Thymus (tissue), 2 donors: ENCODE data around the gene BRME1. TPM values are rescaled to one million over a fixed set of nuclear protein-coding genes. Genes with fewer than 3 reads are reported as not detected.

Experiments used
- polyA plus RNA-seq: library from polyadenylated mRNA; stranded (reverse); fragments of 200-250 nt; gene quantifications from one replicate; pipeline ENCODE4 v1.2.3, GENCODE V29; 2013
- total RNA-seq: library from RNA; stranded (reverse); fragments of 120-200 nt; gene quantifications from one replicate; pipeline ENCODE4 v1.2.4, GENCODE V29; 2013
- donor health status: healthy.

BRME1 gene
- total and polyA plus RNA-seq, 2 donors, result 1.5 to 2.0 TPM

Other genes with a start within 250 kb of the BRME1 start
- gene MRI1, start 141.6 kb downstream of the BRME1 start, total RNA-seq, result 30.2 TPM
- gene MRI1, start 141.6 kb downstream of the BRME1 start, polyA plus RNA-seq, result 36.3 TPM
- 185 TPM for gene C19orf53, start 131.7 kb downstream of the BRME1 start, total RNA-seq
- 163 TPM for gene C19orf53, start 131.7 kb downstream of the BRME1 start, polyA plus RNA-seq
- gene ZSWIM4, start 110.7 kb downstream of the BRME1 start, total RNA-seq, result 1.7 TPM
- 3.3 TPM for gene ZSWIM4, start 110.7 kb downstream of the BRME1 start, polyA plus RNA-seq
- gene NANOS3, start 29.0 kb downstream of the BRME1 start, total RNA-seq, result 1.4 TPM
- gene NANOS3, start 29.0 kb downstream of the BRME1 start, polyA plus RNA-seq, result 2.6 TPM
- gene CC2D1A, start 84 bp upstream of the BRME1 start, total RNA-seq, result 5.8 TPM
- gene CC2D1A, start 84 bp upstream of the BRME1 start, polyA plus RNA-seq, result 26.7 TPM
- 0.09 TPM for gene PODNL1, start 32.3 kb upstream of the BRME1 start, total RNA-seq
- gene PODNL1, start 32.3 kb upstream of the BRME1 start, polyA plus RNA-seq, result 0.94 TPM
- 24.0 TPM for gene DCAF15, start 46.4 kb upstream of the BRME1 start, total RNA-seq
- 95.4 TPM for gene DCAF15, start 46.4 kb upstream of the BRME1 start, polyA plus RNA-seq
- gene RFX1, start 100.2 kb upstream of the BRME1 start, total RNA-seq, result 1.2 TPM
- gene RFX1, start 100.2 kb upstream of the BRME1 start, polyA plus RNA-seq, result 5.7 TPM
- not detected for gene RLN3, start 122.0 kb upstream of the BRME1 start, total RNA-seq
- 0.18 TPM for gene RLN3, start 122.0 kb upstream of the BRME1 start, polyA plus RNA-seq
- 37.6 TPM for gene IL27RA, start 125.6 kb upstream of the BRME1 start, total RNA-seq
- gene IL27RA, start 125.6 kb upstream of the BRME1 start, polyA plus RNA-seq, result 19.1 TPM
- not detected for gene PALM3, start 156.0 kb upstream of the BRME1 start, total RNA-seq
- gene PALM3, start 156.0 kb upstream of the BRME1 start, polyA plus RNA-seq, result 0.18 TPM
- gene MISP3, start 166.7 kb upstream of the BRME1 start, total RNA-seq, result 0.94 TPM
- 2.9 TPM for gene MISP3, start 166.7 kb upstream of the BRME1 start, polyA plus RNA-seq
- not detected for gene C19orf67, start 179.7 kb upstream of the BRME1 start, total RNA-seq
- 0.18 TPM for gene C19orf67, start 179.7 kb upstream of the BRME1 start, polyA plus RNA-seq
- 44.9 TPM for gene SAMD1, start 184.6 kb upstream of the BRME1 start, total RNA-seq
- 43.6 TPM for gene SAMD1, start 184.6 kb upstream of the BRME1 start, polyA plus RNA-seq
- 10.2 TPM for gene PRKACA, start 211.6 kb upstream of the BRME1 start, total RNA-seq
- gene PRKACA, start 211.6 kb upstream of the BRME1 start, polyA plus RNA-seq, result 36.8 TPM
- gene ASF1B, start 230.5 kb upstream of the BRME1 start, total RNA-seq, result 36.1 TPM
- gene ASF1B, start 230.5 kb upstream of the BRME1 start, polyA plus RNA-seq, result 2.9 TPM